OCI-LY1 (cell line): Measurements from ENCODE around the gene SFT2D2.

Source experiments
- EZH2 ChIP-seq: fragments of 200-600 bp; sonication (generic), shearing (Covaris generic); IDR thresholded peaks from 2 replicates; pipeline ENCODE4 v1.8.0; 2017; ENCODE audit warnings: borderline replicate concordance, mixed run types, mild to moderate bottlenecking, antibody characterized with exemption, low read length, moderate library complexity, mixed read lengths
- TF ChIP-seq, protein P1 (sequence below): fragments of 200-600 bp; sonication (generic), shearing (Covaris generic); IDR thresholded peaks from 2 replicates; pipeline ENCODE4 v1.5.1; 2017; ENCODE audit warnings: mild to moderate bottlenecking, antibody characterized with exemption, low read length, moderate library complexity, mixed read lengths

DNA sequence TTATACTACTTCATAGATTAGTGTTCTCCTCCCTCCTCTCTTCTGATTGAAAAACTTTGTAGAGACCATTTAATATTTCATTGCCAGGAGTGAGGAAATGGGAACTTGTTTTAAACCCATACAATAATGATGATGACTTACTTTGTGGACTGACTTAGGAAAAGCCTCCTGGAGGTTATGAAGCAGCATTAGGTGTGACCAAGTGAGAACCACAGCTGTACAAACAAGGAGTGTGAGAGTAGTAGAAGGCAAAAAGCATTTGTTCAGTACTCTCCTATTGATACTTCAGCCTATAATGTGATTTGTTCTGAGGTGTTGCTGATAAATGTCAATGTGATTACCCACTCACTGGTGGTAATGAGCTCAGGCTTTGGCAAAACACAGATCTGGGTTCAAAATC is 38.6 kb upstream of the SFT2D2 start:
- TF ChIP-seq, protein P1, sequence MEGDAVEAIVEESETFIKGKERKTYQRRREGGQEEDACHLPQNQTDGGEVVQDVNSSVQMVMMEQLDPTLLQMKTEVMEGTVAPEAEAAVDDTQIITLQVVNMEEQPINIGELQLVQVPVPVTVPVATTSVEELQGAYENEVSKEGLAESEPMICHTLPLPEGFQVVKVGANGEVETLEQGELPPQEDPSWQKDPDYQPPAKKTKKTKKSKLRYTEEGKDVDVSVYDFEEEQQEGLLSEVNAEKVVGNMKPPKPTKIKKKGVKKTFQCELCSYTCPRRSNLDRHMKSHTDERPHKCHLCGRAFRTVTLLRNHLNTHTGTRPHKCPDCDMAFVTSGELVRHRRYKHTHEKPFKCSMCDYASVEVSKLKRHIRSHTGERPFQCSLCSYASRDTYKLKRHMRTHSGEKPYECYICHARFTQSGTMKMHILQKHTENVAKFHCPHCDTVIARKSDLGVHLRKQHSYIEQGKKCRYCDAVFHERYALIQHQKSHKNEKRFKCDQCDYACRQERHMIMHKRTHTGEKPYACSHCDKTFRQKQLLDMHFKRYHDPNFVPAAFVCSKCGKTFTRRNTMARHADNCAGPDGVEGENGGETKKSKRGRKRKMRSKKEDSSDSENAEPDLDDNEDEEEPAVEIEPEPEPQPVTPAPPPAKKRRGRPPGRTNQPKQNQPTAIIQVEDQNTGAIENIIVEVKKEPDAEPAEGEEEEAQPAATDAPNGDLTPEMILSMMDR: no peak
- TF ChIP-seq EZH2: no peak
